NCI-H510A (cell line): ENCODE data around the gene AIRE.
"Not testable (repeated sequence)": the region's sequence is repeated elsewhere in the genome, so short reads cannot be mapped to it uniquely, and the experiment has no call there.

Source experiments
- DNase-seq: peaks from one replicate; lab custom pipeline; 2025; lab: John Stamatoyannopoulos, UW

The AIRE gene

DNA sequence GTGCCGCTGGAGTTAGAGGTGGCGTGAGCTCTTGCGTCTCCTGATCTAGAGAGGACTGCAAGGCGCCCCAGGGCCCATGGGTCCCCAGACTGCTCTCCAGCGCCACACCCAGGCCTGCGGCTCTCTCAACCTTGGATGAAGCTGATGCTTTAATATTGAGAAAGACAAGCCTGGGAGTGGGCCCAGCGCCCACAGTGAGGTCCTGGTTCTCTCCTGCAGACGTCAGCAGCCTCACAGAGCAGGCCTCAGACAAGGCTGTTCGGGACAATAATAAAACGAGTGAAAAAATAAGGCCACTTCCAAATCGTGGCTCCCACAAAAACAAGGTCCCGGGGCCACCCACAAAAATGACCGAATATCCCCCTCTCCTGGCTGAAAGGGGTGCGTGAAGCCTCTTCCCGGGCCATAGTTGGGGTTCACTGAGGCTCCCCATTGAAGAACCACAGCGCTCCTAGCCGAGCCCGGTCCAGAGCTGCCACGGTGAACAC is 18.0 kb upstream of the AIRE start:
- no peak for DNase-seq

DNA sequence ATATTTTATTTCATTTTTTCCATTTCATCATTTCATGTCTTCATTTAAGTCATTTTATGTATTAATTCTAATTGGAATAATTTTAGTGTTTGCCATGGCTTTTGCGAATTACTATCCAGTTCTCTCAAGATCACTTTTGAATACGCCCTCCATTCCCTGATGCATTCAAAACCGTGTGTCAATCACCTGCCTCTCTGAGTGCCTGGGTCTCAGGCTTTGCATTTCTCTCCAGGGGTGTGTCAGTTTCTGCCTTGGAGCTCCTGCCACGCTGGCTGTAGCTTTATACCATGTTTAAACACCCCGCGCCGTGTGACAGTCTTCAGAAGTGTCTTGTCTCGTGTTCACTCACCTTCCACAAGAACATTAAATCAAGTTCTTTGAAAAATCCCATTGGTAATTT is 16.6 kb upstream of the AIRE start:
- no peak for DNase-seq

DNA sequence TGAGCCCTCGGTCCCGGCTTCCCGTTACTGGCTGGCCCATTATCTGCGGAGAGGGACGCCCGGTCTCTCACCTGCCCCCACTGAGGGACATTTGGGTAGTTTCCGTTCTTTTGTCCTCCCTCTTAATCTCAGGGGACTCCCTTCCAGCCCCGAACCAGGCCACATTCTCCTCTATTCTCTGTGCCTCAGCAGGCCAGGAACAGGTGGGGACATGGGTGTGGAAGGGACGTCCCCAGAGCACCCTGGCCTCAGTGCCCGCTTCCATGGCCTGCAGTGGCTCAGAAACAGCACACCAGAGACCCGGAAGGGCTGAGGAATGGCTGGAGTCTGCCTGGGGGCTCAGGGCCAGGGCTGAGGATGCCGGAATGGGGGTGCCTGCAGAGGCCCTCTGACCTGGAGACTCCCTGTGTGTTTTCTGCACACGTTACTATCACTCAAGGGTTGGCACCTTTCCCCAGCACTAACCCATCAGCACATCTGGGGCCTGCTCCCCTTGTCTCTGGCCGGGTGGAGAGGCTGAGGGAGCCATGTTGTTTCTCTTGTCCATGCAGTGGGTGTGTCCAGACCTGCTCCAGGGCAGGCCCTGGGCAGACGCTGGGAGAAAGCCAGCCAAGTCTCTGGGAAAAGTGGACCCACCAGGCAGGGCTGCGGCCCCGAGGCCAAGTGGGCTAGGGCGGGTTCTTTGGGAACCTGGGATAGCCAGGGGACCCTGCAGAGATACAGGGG is 14.0 kb upstream of the AIRE start:
- DNase-seq: no peak

DNA sequence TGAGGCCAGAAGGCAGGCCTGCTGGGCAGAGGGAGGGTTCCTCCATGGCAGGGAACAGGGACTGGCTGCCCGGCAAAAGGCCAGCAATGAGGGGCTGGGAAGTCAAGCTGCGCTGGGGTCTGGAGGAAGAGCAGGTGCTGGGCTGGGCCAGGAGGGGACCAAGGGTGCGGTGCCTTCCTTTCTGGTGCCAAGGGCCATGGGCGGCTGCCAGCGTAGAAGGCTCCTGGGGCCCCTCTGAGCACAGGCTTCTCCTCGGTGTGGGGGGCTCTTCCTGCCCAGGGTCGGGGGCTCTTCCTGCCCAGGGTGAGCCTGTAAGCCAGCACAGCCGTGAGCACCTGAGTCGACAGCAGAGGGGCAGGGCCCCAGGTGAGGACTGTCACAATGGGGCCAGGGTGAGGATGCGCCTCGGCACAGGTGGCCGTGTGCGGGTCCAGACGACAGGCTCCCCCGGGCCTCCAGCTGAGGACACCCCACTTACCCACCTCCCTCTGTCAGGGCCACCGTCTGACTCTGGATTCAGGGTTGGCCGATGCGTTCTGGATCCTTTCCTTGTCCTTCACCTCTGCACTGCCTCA is 13.3 kb upstream of the AIRE start:
- DNase-seq: no peak

DNA sequence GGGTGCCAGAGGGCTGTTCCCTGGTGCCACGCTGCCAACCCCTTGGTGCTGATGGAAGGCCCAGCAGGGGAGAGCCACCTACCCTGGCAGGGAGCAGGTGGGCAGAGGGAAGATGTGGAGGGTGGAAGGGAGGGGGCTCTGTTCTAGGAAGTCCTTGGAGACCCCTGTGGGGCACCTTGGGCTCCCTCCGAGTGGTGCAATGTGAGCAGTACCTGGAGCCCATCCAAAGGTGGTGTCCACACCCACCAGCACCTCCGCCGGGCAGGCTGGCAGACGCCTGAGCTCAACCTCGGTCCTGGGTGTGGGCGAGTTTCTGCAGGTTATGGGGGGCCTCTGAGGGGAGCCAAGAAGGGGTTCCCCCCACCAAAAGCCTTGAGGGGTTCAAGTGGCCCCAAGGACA is 12.6 kb upstream of the AIRE start:
- DNase-seq: no peak

DNA sequence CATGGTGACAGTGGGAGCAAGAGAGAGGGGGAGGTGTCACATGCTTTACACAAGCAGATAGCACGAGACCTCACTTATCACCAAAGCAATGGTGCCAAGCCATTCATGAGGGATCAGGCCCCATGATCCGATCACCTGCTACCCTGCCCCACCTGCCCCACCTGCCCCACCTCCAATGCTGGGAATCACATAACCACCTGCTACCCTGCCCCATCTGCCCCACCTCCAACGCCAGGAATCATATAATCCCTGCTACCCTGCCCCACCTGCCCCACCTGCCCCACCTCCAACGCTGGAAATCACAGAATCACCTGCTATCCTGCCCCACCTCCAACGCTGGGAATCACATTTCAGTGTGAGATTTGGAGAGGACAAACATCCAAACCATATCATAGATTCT is 10.6 kb upstream of the AIRE start:
- DNase-seq: peak; percentile 37

DNA sequence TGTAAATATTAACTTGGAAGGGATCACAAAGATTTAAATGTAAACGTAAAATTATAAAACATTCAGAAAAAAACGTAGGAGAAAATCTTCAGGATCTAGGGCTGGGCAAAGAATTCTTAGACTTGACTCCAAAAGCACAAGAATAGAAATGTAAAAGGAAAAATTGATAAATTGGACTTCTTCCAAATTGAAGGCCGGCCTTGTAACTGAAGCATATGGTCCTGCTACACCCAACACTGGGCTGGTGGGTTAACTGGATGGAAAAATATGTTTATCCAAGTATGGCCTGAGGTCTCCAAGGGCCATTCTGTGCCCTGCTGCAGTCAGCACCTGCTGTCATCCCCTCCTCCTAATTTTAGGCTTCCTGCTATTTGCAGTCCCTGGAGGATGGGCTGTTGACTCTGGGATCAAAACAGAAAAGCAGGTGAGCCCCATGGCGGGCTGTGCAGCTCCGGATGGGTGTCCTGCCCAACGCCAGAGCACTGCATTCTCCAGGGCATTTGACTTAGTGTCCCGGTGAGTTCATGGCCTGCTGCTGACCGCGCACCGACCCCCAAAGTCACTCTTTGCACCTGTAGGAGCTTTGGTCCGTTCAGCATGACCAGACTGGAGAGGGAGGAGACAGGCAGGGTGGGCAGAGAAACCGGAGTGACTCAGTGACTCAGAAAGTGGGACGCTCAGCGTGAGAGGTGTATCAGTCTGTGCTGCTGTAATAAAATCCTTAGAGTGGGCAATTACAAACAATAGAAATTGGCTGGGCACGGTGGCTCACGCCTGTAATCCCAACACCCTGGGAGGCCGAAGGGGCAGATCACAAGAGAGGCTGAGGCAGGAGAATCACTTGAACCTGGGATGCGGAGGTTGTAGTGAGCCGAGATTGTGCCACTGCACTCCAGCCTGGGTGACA is 6.1 kb upstream of the AIRE start:
- no peak for DNase-seq

DNA sequence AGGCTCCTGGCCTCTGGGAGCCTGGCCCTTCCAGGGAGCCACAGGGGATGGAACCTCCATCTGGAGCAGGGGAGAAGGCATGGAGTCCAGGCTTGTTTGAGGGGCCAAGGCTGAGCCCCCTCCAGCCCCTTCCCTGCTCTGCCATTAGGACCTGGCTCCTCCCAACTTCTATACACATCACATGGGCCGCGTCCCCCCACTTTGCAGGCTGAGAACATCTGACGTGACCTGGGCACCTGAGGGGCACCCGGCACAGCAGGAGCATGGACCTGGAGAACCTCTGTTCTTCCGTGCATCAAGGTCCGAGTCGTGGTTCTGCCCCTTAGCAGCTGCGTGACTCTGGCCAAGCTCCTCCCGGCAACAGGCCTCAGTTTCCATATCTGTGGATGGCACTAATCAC is 3.9 kb upstream of the AIRE start:
- DNase-seq: no peak

DNA sequence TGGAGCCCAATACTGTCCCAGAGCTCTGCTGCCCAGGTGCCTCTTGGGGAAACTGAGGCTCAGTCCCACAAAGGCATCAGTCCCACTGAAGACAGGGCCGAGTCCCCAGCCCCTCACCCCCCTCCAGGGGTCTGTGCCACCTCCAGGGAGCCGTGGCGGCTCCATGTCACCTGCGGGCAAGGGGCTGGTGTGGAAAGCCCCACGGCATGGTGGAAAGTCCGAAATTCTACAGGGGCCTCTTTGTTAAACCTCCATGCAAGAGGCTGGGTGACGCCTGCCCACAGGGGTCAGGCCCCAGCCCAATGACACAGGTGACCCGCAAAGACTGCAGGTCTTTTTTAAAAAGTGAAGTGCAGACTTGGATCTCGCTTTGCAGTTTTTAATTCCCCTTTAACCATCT is 3.3 kb upstream of the AIRE start:
- no peak for DNase-seq

DNA sequence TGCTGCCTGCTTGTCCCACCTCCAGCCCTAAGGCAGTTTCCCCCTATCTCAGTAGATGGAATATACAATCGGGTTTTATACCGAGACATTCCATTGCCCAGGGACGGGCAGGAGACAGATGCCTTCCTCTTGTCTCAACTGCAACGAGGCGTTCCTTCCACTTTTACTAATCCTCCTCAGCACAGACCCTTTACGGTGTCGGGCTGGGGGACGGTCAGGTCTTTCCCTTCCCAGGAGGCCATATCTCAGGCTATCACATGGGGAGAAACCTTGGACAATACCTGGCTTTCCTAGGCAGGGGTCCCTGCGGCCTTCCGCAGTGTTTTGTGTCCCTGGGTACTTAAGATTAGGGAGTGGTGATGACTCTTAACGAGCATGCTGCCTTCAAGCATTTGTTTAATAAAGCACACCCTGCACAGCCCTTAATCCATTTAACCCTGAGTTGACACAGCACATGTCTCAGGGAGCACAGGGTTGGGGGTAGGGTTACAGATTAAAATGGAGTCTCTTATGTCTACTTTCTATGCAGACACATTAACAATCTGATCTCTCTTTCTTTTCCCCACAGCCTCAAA is 2.4 kb upstream of the AIRE start:
- DNase-seq: not testable (repeated sequence)

DNA sequence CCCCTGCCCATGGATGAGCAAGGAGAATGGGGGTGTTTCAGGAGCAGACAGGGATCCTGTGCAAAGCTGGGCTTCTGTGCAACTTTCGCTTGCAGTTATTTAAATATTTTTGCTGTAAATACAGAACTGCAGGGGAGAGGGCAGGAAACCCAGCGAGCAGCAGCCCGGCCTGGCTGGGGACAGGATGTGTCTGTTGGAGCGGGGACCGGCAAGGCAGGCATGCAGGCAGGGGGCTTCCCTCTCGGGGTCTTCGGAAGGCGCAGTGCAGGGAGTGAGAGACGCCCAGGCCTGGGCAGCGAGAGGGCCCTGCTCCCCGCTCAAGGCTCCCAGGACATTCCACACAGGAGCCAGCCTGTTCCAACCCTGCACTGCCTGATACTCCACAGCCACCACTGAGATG is 1.7 kb upstream of the AIRE start:
- no peak for DNase-seq

DNA sequence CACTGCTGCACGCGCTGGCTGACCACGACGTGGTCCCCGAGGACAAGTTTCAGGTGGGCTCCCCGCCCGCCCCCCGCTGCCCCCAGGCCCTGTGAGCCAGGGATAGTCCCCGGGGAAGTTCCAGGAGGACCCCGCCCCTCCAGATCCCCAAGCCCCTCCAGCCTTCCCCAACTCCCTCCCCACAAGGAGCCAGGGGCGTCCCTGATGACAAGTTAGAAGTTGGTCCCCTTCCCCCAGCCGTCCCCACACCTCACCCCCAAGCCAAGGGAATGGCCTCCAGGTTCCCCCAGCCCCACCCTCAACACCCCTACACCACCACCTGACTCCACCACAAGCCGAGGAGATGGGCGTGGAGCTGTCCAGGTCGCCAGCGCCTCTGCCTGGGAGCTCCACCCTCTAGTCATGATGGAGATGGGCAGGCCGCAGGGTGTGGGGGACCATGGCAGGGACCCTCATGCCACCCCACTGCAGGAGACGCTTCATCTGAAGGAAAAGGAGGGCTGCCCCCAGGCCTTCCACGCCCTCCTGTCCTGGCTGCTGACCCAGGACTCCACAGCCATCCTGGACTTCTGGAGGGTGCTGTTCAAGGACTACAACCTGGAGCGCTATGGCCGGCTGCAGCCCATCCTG is 525 bp downstream of the AIRE start:
- no peak for DNase-seq

DNA sequence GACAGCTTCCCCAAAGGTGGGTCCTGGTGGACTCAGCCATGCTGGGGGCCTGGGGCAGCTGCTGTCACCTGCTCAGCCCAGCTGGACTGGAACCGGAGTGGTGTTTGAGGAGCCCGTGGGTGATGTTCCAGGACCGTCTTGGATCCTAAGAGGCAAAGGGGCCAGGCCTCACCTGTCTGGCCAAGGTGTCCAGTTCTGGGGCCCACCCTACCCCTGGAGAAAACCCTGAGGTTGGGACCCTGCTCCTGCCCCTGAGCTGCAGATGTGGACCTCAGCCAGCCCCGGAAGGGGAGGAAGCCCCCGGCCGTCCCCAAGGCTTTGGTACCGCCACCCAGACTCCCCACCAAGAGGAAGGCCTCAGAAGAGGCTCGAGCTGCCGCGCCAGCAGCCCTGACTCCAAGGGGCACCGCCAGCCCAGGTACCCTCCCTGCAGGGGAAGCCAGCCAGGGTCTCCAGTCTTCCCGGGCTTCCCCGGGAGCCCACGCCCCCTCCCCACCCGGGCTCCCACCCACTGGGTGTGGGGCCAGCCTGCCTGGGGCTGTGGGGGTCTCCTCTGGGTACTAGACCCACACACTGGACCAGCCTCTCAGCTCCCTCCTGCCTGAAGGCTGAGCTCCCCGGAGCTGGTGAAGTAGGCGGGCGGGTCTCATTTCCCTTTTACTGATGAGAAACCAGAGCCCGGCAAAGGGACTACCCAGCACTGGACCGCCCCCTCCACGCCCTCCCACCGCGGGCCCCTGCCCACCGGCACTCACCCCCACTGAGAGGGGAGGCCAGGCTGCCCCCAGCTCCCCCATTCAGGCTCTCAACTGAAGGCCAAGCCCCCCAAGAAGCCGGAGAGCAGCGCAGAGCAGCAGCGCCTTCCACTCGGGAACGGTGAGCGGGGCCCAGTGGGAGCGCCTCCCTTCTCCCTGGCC is 1.3 kb downstream of the AIRE start:
- DNase-seq: no peak

DNA sequence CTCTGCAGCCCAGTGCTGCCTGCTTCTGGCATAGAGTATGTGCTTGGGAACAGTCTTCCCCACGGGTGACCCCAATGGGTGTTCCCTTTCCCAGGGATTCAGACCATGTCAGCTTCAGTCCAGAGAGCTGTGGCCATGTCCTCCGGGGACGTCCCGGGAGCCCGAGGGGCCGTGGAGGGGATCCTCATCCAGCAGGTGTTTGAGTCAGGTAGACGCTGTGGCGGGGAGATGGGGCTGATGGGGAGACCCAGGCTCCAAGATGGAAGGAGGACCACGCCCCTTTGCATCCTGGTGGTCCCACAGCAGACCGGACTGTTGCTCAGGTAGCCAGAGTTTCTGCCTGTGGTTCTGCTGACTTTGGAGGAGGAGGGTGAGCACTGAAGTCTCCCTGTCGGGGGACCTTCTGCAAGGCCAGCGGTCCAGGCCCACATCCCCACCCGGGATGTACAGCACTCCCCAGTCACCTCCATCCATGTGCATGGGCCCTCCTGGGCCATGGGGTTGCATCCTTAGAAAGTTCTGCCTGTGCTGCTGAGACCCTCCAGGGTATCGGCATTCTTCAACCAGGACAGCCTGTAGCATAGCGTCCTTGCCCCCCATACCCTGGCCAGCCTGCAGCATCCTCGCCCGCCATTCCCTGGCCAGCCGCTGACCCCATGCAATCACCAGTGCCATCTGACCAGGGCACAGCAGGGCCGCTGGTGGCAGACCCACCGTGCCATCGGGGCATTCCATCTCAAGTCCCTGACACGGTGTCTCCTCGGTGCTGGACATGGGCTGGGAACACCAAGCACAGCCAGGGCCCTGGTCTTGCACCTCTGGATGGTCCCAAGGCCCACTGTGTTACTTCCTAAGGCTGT is 2.8 kb downstream of the AIRE start:
- no peak for DNase-seq

DNA sequence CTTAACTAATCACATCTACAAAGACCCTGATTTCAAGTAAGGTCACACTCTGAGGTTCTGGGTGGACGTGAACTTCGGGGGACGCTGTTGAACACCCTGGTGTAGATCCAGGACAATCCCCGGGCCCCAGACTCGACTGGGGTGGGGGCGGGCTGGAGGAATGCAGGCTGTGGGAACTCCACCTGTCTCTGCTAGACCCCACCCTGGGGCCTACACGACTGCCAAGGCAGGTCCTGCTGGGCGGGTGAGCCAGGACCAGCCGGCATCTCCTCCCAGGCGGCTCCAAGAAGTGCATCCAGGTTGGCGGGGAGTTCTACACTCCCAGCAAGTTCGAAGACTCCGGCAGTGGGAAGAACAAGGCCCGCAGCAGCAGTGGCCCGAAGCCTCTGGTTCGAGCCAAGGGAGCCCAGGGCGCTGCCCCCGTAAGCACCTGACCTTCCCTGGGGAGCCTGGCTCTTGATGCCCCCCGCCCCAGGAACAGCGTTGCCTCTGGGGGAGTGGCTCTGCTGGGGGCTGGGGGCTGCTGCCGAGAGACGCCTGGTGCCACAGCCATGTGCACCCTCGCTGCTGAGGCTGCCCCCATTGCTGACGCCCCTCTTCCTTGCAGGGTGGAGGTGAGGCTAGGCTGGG is 3.8 kb downstream of the AIRE start:
- no peak for DNase-seq

DNA sequence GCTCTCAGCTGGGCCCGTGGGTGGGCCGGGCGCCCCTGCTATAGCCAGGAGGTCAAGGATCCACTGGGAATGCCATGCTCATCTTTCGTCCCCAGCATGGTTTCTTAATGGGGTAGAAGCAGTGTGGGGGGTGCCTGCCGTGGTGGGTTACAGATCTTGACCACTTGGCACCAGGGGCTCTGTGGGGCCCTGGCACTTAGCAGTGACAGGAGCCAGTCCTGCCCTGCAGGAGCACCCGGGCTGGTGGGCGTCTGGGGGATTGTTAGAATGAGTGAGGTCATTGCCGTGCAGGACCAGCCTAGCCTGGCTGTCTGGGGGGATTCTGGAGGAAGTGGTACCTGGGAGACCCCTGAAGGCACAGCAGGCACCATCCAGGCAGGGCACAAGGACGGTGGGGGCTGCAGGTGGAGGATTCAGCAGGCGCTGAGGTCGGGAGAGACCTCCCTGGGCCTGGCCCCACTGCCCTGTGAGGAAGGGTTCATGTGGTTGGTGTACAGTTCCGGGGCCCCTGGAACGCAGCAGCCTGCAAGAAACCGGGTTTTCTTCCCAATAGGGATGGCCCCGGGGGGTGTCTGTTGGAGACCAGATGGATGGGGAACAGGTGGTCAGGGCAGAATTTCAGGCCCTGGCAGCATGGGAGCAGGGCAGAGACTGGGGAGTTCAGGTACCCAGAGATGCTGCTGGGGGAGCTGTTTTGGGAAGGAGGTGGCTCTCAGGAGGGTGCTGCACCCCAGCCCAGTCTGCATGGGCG is 4.8 kb downstream of the AIRE start:
- no peak for DNase-seq

DNA sequence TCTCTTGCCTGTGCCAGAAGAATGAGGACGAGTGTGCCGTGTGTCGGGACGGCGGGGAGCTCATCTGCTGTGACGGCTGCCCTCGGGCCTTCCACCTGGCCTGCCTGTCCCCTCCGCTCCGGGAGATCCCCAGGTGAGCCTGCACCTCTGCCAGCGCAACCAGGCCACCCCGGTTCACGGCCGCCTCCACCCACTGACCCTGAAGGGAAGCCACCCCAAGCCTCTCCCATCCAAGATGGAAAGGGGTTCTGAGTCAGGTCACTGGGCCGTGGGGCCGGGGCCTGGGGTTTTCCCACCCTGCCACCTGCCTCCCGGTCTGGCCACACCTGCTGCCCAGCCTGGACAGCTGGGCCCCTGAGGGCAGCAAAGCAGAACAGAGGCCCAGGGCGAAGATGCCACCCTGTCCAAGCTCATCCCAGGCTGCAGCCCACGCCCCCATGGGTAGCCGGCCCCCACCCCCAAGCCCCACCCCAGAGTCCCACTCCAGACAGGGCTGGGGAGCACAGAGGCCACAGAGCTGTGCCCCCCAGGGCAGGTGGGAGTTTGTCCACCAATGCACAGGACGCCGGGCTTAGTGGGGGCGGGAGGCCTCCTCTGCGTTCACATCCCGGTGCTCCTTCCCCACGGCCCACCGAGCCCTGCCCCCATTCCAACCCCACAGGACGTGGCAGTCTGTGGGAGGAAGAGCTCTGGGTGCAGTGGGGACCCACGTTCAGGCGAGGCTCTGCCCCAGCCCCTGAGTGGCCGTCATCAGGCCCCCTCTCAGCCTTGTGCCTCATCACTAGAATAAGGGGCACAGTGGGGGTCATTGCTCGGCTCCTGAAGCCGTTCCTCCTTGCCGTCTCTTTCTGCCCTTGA is 5.6 kb downstream of the AIRE start:
- no peak for DNase-seq
